H7 (cell line): Measurements from ENCODE around the gene RPUSD4. TPM values are rescaled to one million over a fixed set of nuclear protein-coding genes. Genes with fewer than 3 reads are reported as not detected.

Experiments used
- DNase-seq: peaks from one replicate; pipeline ENCODE4 v3.0.0; 2012
- H3K27me3 ChIP-seq: 2 replicates; pipeline ENCODE4 v1.6.0; 2011; ENCODE audit warnings: mild to moderate bottlenecking, low read length; ENCODE audit not compliant: control insufficient read depth, insufficient read depth
- H3K36me3 ChIP-seq: replicated peaks from 2 replicates; pipeline ENCODE4 v1.5.1; 2011; ENCODE audit warnings: low read length; ENCODE audit not compliant: control insufficient read depth, insufficient read depth
- H3K4me3 ChIP-seq: 2 replicates; pipeline ENCODE4 v1.5.1; 2011; ENCODE audit warnings: low read depth, mild to moderate bottlenecking, control low read depth, low read length, moderate library complexity; ENCODE audit not compliant: insufficient read depth
- total RNA-seq: library from RNA; depleted of rRNA; stranded (reverse); fragments of >200 nt; shearing (Covaris generic); gene quantifications from 2 replicates; pipeline ENCODE4 v1.2.3, GENCODE V29; 2014

RPUSD4 gene
- total RNA-seq, 1 experiment from 2014 or later: 41.5 TPM

GRCh38 chr11:126162306-126163030, 49.0 kb downstream of the RPUSD4 start:
- Histone ChIP-seq H3K4me3 (no peak overlapping the region), H3K27me3 (peaks cover 4% of the 10 kb centered on the region; the same call in 1 of the 2 replicates), H3K36me3 (no peaks in the 10 kb centered on the region)
- DNase-seq: no peak

- H3K27me3 ChIP-seq: peaks cover 4% of the 10 kb centered on the region; the same call in 1 of the 2 replicates
- H3K4me3 ChIP-seq: no peak overlapping the region
- no peak for DNase-seq
- H3K36me3 ChIP-seq: no peaks in the 10 kb centered on the region
These were observed 50.4 kb downstream of the RPUSD4 start for GRCh38 chr11:126161023-126161391.

- no peak overlapping the region for H3K4me3 ChIP-seq
- no peaks in the 10 kb centered on the region for H3K36me3 ChIP-seq
- DNase-seq: peak; percentile 82
- peaks cover 4% of the 10 kb centered on the region; the same call in 1 of the 2 replicates for H3K27me3 ChIP-seq
These were observed 51.0 kb downstream of the RPUSD4 start for GRCh38 chr11:126160345-126161022.

- Histone ChIP-seq H3K27me3 (peaks cover 4% of the 10 kb centered on the region; the same call in 1 of the 2 replicates), H3K36me3 (no peaks in the 10 kb centered on the region), H3K4me3 (no peak overlapping the region)
- peak; percentile 91 for DNase-seq
These were observed 51.6 kb downstream of the RPUSD4 start for GRCh38 chr11:126159719-126160344.

- H3K36me3 ChIP-seq: no peaks in the 10 kb centered on the region
- DNase-seq: peak; percentile 45
- H3K27me3 ChIP-seq: peaks cover 2% of the 10 kb centered on the region; the same call in 1 of the 2 replicates
- H3K4me3 ChIP-seq: no peak overlapping the region
These were observed 53.2 kb downstream of the RPUSD4 start for GRCh38 chr11:126158054-126158791.

- DNase-seq: peak; percentile 16
- no peaks in the 10 kb centered on the region for H3K36me3 ChIP-seq
- H3K4me3 ChIP-seq: no peak overlapping the region
- peaks cover 2% of the 10 kb centered on the region; the same call in 1 of the 2 replicates for H3K27me3 ChIP-seq
These were observed 54.0 kb downstream of the RPUSD4 start for GRCh38 chr11:126157326-126158030.

GRCh38 chr11:126156814-126157213, 54.6 kb downstream of the RPUSD4 start:
- no peaks in the 10 kb centered on the region for H3K36me3 ChIP-seq
- no peak overlapping the region for H3K4me3 ChIP-seq
- H3K27me3 ChIP-seq: 0 out of 2 replicates have a peak, but pooled peaks cover 2% of the 10 kb centered on the region
- peak; percentile 13 for DNase-seq

GRCh38 chr11:126155402-126156187, 55.9 kb downstream of the RPUSD4 start:
- H3K36me3 ChIP-seq: no peaks in the 10 kb centered on the region
- DNase-seq: peak; percentile 48
- H3K27me3 ChIP-seq: no peaks in the 10 kb centered on the region

GRCh38 chr11:126154691-126155090, 56.8 kb downstream of the RPUSD4 start:
- Histone ChIP-seq H3K36me3 (no peaks in the 10 kb centered on the region), H3K27me3 (no peaks in the 10 kb centered on the region), H3K4me3 (no peak overlapping the region)
- DNase-seq: peak; percentile 30

More at GRCh38 chr11:126155402-126156187, 55.9 kb downstream of the RPUSD4 start:
- H3K4me3 ChIP-seq: no peak overlapping the region

- Histone ChIP-seq H3K4me3 (no peak overlapping the region), H3K27me3 (no peaks in the 10 kb centered on the region)
- DNase-seq: peak; percentile 26
These were observed 57.5 kb downstream of the RPUSD4 start for GRCh38 chr11:126153972-126154371.

GRCh38 chr11:126153006-126153405, 58.4 kb downstream of the RPUSD4 start:
- Histone ChIP-seq H3K4me3 (no peak overlapping the region), H3K27me3 (no peaks in the 10 kb centered on the region), H3K36me3 (no peaks in the 10 kb centered on the region)
- no peak for DNase-seq

More at GRCh38 chr11:126153972-126154371, 57.5 kb downstream of the RPUSD4 start:
- H3K36me3 ChIP-seq: no peaks in the 10 kb centered on the region

GRCh38 chr11:126152586-126152985, 58.9 kb downstream of the RPUSD4 start:
- no peak overlapping the region for H3K4me3 ChIP-seq
- no peak for DNase-seq

GRCh38 chr11:126152152-126152551, 59.3 kb downstream of the RPUSD4 start:
- no peak for DNase-seq
- no peak overlapping the region for H3K4me3 ChIP-seq
- H3K36me3 ChIP-seq: no peaks in the 10 kb centered on the region
- H3K27me3 ChIP-seq: no peaks in the 10 kb centered on the region

More at GRCh38 chr11:126152586-126152985, 58.9 kb downstream of the RPUSD4 start:
- Histone ChIP-seq H3K27me3 (no peaks in the 10 kb centered on the region), H3K36me3 (no peaks in the 10 kb centered on the region)
